Upper lobe of left lung (tissue), 6 donors: ENCODE results near the gene FMNL2. TPM values are rescaled to one million over a fixed set of nuclear protein-coding genes. Genes with fewer than 3 reads are reported as not detected.

Experiments used
- ATAC-seq, 2 donors: fragments of 200-7000 bp; cut with Tn5 transposase; one replicate each; pipeline ENCODE4 v1.9.1; 2022; ENCODE audit warnings: mild to moderate bottlenecking in 2 of 2, moderate library complexity in 2 of 2; ENCODE audit not compliant: low FRiP score in 2 of 2
- DNase-seq, 2 donors: peaks; one replicate each; pipeline ENCODE4 v3.0.0-alpha.2; 2019 to 2020
- H3K27ac ChIP-seq, 4 donors: fragments of 200-600 bp; sonication (generic); one replicate each; pipeline ENCODE4 v1.5.1; 2016 to 2019
- H3K27me3 ChIP-seq, 4 donors: fragments of 200-600 bp; sonication (generic); one replicate each; pipeline ENCODE4 v1.5.1; 2017 to 2019
- H3K36me3 ChIP-seq, 4 donors: fragments of 200-600 bp; sonication (generic); one replicate each; pipeline ENCODE4 v1.5.1; 2016 to 2019
- H3K4me1 ChIP-seq, 4 donors: fragments of 200-600 bp; sonication (generic); one replicate each; pipeline ENCODE4 v1.5.1; 2018 to 2019
- H3K4me3 ChIP-seq, 4 donors: fragments of 200-600 bp; sonication (generic); one replicate each; pipeline ENCODE4 v1.5.1; 2017 to 2019; ENCODE audit warnings: mild to moderate bottlenecking in 2 of 4, moderate library complexity in 1 of 4
- H3K9me3 ChIP-seq, 4 donors: fragments of 200-600 bp; sonication (generic); one replicate each; pipeline ENCODE4 v1.5.1; 2018 to 2019
- EP300 ChIP-seq, 4 donors: sonication (generic); formaldehyde crosslinking; IDR thresholded peaks; one replicate each; pipeline ENCODE4 v1.5.1; 2017; ENCODE audit warnings: antibody characterized with exemption in 4 of 4, control low read depth in 2 of 4
- POLR2A ChIP-seq, 4 donors: fragments of 450-650 bp; IDR thresholded peaks; one replicate each; pipeline ENCODE4 v1.5.1; 2016 to 2017; ENCODE audit warnings: antibody characterized with exemption in 4 of 4, mild to moderate bottlenecking in 2 of 4
- POLR2AphosphoS5 ChIP-seq, 2 donors: sonication (generic); formaldehyde crosslinking; IDR thresholded peaks; one replicate each; pipeline ENCODE4 v1.5.1; 2017; ENCODE audit warnings: antibody characterized with exemption in 2 of 2
- WGBS, 2 donors: methylation state at CpG; one replicate each; pipeline ENCODE4 v1.1.5; 2017 to 2018; 5-methylcytosine and 5-hydroxymethylcytosine counted together
- small RNA-seq, 4 donors: library from RNA; depleted of rRNA; stranded (forward); fragments of <200 nt; gene quantifications; one replicate each; pipeline ENCODE3, GENCODE V24; 2016
- total RNA-seq, 6 donors: library from RNA; depleted of rRNA in 4 of 6; stranded (reverse); fragments of >200 nt in 4 of 6; gene quantifications; one replicate each; pipeline versions ENCODE4 v1.1.0 to v1.2.1, GENCODE V29; 2016 to 2021
- TF ChIP-seq, protein P1 (sequence below), 6 experiments: fragments of 450-650 bp in 4 of 6; fragments of 200-600 bp in 2 of 6; sonication (generic) in 2 of 6; IDR thresholded peaks; one replicate each; pipeline ENCODE4 v1.5.1; 2016 to 2019; ENCODE audit warnings: antibody characterized with exemption in 6 of 6
- donor health status: DM: no; HTN: no; CAD: no; lungs with moderate emphysema.
- donor health status: DM: no; HTN: yes; CAD: no; lungs with severe emphysema.

Gene FMNL2
- total RNA-seq, 6 donors from 2014 or later: 49.9 to 160 (median 66.9) TPM

DNA sequence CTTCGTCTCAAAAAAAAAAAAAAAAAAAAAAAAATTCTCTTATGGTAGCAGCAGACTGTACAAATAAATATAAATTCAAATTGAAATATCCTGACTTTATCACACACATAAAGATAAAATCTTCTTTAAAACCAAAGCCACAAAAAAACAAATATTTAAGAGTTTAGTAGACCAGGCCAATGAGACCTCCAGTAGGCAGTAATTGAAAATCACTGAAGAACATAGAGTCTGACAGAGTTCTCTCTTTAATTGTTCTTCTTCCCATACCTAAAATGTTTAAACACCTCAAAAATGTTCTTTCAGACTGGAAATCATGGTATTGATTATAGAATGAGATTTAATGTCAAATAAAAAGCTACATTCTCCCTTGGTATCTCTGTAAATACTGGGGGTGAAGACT is 361.5 kb downstream of the FMNL2 start:
- Histone ChIP-seq H3K27ac (no peak overlapping the region), H3K9me3 (no peaks in the 10 kb centered on the region), H3K36me3 (peaks cover 0 to 18% (median 5%) of the 10 kb centered on the region in 4 donors), H3K4me3 (no peak overlapping the region), H3K4me1 (peaks cover 0 to 18% (median 6%) of the 10 kb centered on the region in 4 donors), H3K27me3 (no peaks in the 10 kb centered on the region)
- no peak for ATAC-seq
- 75 to 100% methylated on average over 1 of the region's 1 CpG for WGBS, 2 donors
- no peak for DNase-seq
- TF ChIP-seq POLR2AphosphoS5 (IDR thresholded peaks at IDR 0.05) (no peak), EP300 (IDR thresholded peaks at IDR 0.05) (no peak), POLR2A (IDR thresholded peaks at IDR 0.05) (no peak)
- TF ChIP-seq, protein P1, sequence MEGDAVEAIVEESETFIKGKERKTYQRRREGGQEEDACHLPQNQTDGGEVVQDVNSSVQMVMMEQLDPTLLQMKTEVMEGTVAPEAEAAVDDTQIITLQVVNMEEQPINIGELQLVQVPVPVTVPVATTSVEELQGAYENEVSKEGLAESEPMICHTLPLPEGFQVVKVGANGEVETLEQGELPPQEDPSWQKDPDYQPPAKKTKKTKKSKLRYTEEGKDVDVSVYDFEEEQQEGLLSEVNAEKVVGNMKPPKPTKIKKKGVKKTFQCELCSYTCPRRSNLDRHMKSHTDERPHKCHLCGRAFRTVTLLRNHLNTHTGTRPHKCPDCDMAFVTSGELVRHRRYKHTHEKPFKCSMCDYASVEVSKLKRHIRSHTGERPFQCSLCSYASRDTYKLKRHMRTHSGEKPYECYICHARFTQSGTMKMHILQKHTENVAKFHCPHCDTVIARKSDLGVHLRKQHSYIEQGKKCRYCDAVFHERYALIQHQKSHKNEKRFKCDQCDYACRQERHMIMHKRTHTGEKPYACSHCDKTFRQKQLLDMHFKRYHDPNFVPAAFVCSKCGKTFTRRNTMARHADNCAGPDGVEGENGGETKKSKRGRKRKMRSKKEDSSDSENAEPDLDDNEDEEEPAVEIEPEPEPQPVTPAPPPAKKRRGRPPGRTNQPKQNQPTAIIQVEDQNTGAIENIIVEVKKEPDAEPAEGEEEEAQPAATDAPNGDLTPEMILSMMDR (IDR thresholded peaks at IDR 0.05): no peak

Small RNA genes within 50 kb of the gene (small RNA-seq; reads per million reads assigned to genes)
- gene AC012443.1: 0 reads per million in 4 donors

Other genes with a start within 250 kb of the FMNL2 start
- gene CACNB4, start 236.1 kb upstream of the FMNL2 start, total RNA-seq: 10 to 100 TPM in 3 of 6 donors, 1 to 10 TPM in 3; 7.7 to 21.0 (median 12.8) TPM
- 10 to 100 TPM; 13.5 to 56.0 (median 31.4) TPM for gene STAM2, start 159.4 kb upstream of the FMNL2 start, total RNA-seq